Measurements from ENCODE around the gene PGD. TPM values are rescaled to one million over a fixed set of nuclear protein-coding genes. Genes with fewer than 3 reads are reported as not detected.

Gene PGD
- polyA plus RNA-seq, 2 of the 4 experiments (the other 2 are of a cell fraction), result 700 to 1,758 TPM

GRCh38 chr1:10387677-10388386 lies 11.0 kb upstream of the PGD start (continued):
- TF ChIP-seq RAD21 (conservative IDR thresholded peaks at IDR 0.05 in 1 of 2, IDR thresholded peaks at IDR 0.05 in 1 of 2), result peak in 1 of 2 experiments; percentile 17; a peak in 2 of 5 replicates
- TF ChIP-seq FOXS1 (CRISPR knock-in tag; IDR thresholded peaks at IDR 0.05), result no peak; the same call in 1 of the 2 replicates
- TF ChIP-seq HDAC2 (IDR thresholded peaks at IDR 0.05), result no peak
- TF ChIP-seq NR3C1 (IDR thresholded peaks at IDR 0.05), result no peak
- peak; percentile 75; the same call in 1 of the 2 replicates for TF ChIP-seq RARB (CRISPR knock-in tag; IDR thresholded peaks at IDR 0.05)
- TF ChIP-seq JUNB (IDR thresholded peaks at IDR 0.05), result peak; percentile 44; the same call in 1 of the 2 replicates
- no peak for TF ChIP-seq SREBF2 (IDR thresholded peaks at IDR 0.05)

- 4% methylated on average over 3 of the region's 3 CpGs for WGBS (ENCODE audit: missing lambda C conversion rate)
- Histone ChIP-seq H3K4me2 (peak overlapping the region; percentile 86), H3K4me3 (peak overlapping the region; percentile 14; the same call in 2 of the 3 replicates), H3K9me3 (no peaks in the 10 kb centered on the region; the same call in 2 of the 3 replicates), H3K4me1 (peaks cover 64% of the 10 kb centered on the region), H3K27ac (peak overlapping the region; percentile 99)
- CTCF ChIA-PET, result interaction anchor here (1.2 to 4.7 kb wide), 6 partner anchors 10 to 41 kb away, joined by 3 to 34 read pairs (median 6); partner anchors contain the start of genes CENPS and PGD
- ATAC-seq, result peak; percentile 64 to 70
- DNase-seq (ENCODE audit: low read depth in 1 of 2, low spot score in 1 of 2), result peak in 1 of 2 experiments; percentile 89
- no peak for TF ChIP-seq EHF (CRISPR knock-in tag; IDR thresholded peaks at IDR 0.05)
- TF ChIP-seq HOXB13 (CRISPR knock-in tag; IDR thresholded peaks at IDR 0.05; ENCODE audit: low read depth), result peak; percentile 49; the same call in 1 of the 2 replicates
- TF ChIP-seq CBX2 (IDR thresholded peaks at IDR 0.05; ENCODE audit: borderline replicate concordance, low read depth), result no peak
- 0 out of 2 replicates have a peak, but pooled peaks have one; percentile 2 for TF ChIP-seq FOSB (CRISPR knock-in tag; IDR thresholded peaks at IDR 0.05)
- TF ChIP-seq HOXB5 (CRISPR knock-in tag; IDR thresholded peaks at IDR 0.05), result 0 out of 2 replicates have a peak, but pooled peaks have one; percentile 38
- no peak for TF ChIP-seq RNF2 (IDR thresholded peaks at IDR 0.05; ENCODE audit: borderline replicate concordance, low read depth)
- POLR2A ChIA-PET, result interaction anchor here (0.9 to 4.7 kb wide), 5 partner anchors 10 to 42 kb away, joined by 3 to 107 read pairs (median 16); partner anchors contain the start of genes CENPS and PGD
- no peak for FAIRE-seq
Measured at GRCh38 chr1:10388387-10388715, 10.5 kb upstream of the PGD start.

GRCh38 chr1:10389271-10389973 lies 9.4 kb upstream of the PGD start:
- CTCF ChIA-PET, result interaction anchor here (0.6 to 4.7 kb wide), 3 partner anchors 8 to 18 kb away, joined by 3 to 34 read pairs (median 3); no protein-coding TSS in a partner anchor
- Histone ChIP-seq H3K9me3 (peaks cover 7% of the 10 kb centered on the region), H3K4me3 (no peak overlapping the region), H3K27ac (peak overlapping the region; percentile 99), H3K4me1 (peaks cover 53% of the 10 kb centered on the region), H3K4me2 (peak overlapping the region; percentile 86)
- no peak for FAIRE-seq
- POLR2A ChIA-PET, result interaction anchor here (1.3 to 4.7 kb wide), 4 partner anchors 11 to 26 kb away, joined by 4 to 107 read pairs (median 17); partner anchors contain the start of gene PGD
- no peak for TF ChIP-seq CHD4 (IDR thresholded peaks at IDR 0.05; ENCODE audit: borderline replicate concordance)
- no peak for TF ChIP-seq JUN (IDR thresholded peaks at IDR 0.05)
- TF ChIP-seq MYC (IDR thresholded peaks at IDR 0.05; ENCODE audit: borderline replicate concordance, low read length), result no peak
- no peak for TF ChIP-seq TFCP2L1 (CRISPR knock-in tag; IDR thresholded peaks at IDR 0.05)
- no peak for TF ChIP-seq HMGXB4 (CRISPR knock-in tag; IDR thresholded peaks at IDR 0.05; ENCODE audit: borderline replicate concordance)
- no peak for ATAC-seq
- no peak for DNase-seq (ENCODE audit: low read depth in 1 of 2, low spot score in 1 of 2)
- WGBS (ENCODE audit: missing lambda C conversion rate), result 57% methylated on average over 6 of the region's 6 CpGs

Measured in A549 (cell line).